HepG2 (cell line): Measurements from ENCODE around the gene CLPSL2. TPM values are rescaled to one million over a fixed set of nuclear protein-coding genes. Genes with fewer than 3 reads are reported as not detected.

Experiments used
- FOXM1 ChIP-seq: sonication (generic); formaldehyde crosslinking; IDR thresholded peaks from 2 replicates; pipeline ENCODE4 v1.5.0; 2020; ENCODE audit warnings: missing genetic modification reagents
- NR1H2 ChIP-seq: sonication (generic); formaldehyde crosslinking; IDR thresholded peaks from 2 replicates; pipeline ENCODE4 v1.8.1; 2022; ENCODE audit warnings: low read depth, missing genetic modification reagents, borderline replicate concordance
- TOE1 ChIP-seq: sonication (generic); formaldehyde crosslinking; IDR thresholded peaks from 2 replicates; pipeline ENCODE4 v1.4.0; 2020; ENCODE audit warnings: mild to moderate bottlenecking, missing genetic modification reagents
- ZFX ChIP-seq: sonication (generic); formaldehyde crosslinking; IDR thresholded peaks from 2 replicates; pipeline ENCODE4 v1.4.0; 2020; ENCODE audit warnings: mild to moderate bottlenecking, low read depth, missing genetic modification reagents, moderate library complexity
- ZNF556 ChIP-seq: sonication (generic); formaldehyde crosslinking; IDR thresholded peaks from 2 replicates; pipeline ENCODE4 v1.4.0; 2020; ENCODE audit warnings: mild to moderate bottlenecking, missing genetic modification reagents, borderline replicate concordance
- ZNF879 ChIP-seq: sonication (generic); formaldehyde crosslinking; IDR thresholded peaks from 2 replicates; pipeline ENCODE4 v1.8.1; 2023; ENCODE audit warnings: missing genetic modification reagents
- polyA plus RNA-seq, 8 experiments: library from polyadenylated mRNA; depleted of rRNA in 3 of 8; stranded (reverse) in 7 of 8; unstranded in 1 of 8; fragments of >200 nt; fragmentation: Illumina TruSeq in 4 of 8; extraction: Trizol in 4 of 8; gene quantifications; 2 replicates each; pipeline versions ENCODE4 v1.2.1 to v1.2.3, GENCODE V29; 2011 to 2016; ENCODE audit warnings: low read depth in 4 of 8, missing spikeins in 1 of 8, mixed read lengths in 1 of 8; ENCODE audit not compliant: insufficient read depth in 1 of 8
- total RNA-seq, 5 experiments: library from RNA; depleted of rRNA; stranded (reverse); fragments of >200 nt; fragmentation: Illumina TruSeq; extraction: Trizol; gene quantifications; 2 replicates each; pipeline ENCODE4 v1.2.3, GENCODE V29; 2016; ENCODE audit warnings: low read depth in 1 of 5
- TF ChIP-seq, protein P1 (sequence below): sonication (generic); formaldehyde crosslinking; IDR thresholded peaks from 2 replicates; pipeline ENCODE4 v1.8.0; 2022; ENCODE audit warnings: mild to moderate bottlenecking, missing genetic modification reagents, borderline replicate concordance
- TF ChIP-seq, protein P2 (sequence below), 2 experiments: sonication (generic) in 1 of 2; formaldehyde crosslinking in 1 of 2; IDR thresholded peaks; 2 replicates each; pipeline versions ENCODE4 v1.4.0 to v1.6.1; 2018 to 2020; ENCODE audit warnings: missing genetic modification reagents in 2 of 2, borderline replicate concordance in 1 of 2, low read depth in 1 of 2, mild to moderate bottlenecking in 1 of 2, missing biosample characterization in 1 of 2
- TF ChIP-seq, protein P3 (sequence below): sonication (generic); formaldehyde crosslinking; IDR thresholded peaks from one replicate; pipeline ENCODE4 v1.5.1; 2020; ENCODE audit warnings: mild to moderate bottlenecking, missing genetic modification reagents; ENCODE audit errors: not compliant biosample characterization
- TF ChIP-seq, protein P4 (sequence below): sonication (generic); formaldehyde crosslinking; IDR thresholded peaks from 2 replicates; pipeline ENCODE4 v1.4.0; 2020; ENCODE audit warnings: mild to moderate bottlenecking, missing genetic modification reagents

Gene CLPSL2
- total and polyA plus RNA-seq, 2 of the 13 experiments (the other 11 are each of a cell fraction or from before 2014, with no cell fraction given) = not detected

DNA sequence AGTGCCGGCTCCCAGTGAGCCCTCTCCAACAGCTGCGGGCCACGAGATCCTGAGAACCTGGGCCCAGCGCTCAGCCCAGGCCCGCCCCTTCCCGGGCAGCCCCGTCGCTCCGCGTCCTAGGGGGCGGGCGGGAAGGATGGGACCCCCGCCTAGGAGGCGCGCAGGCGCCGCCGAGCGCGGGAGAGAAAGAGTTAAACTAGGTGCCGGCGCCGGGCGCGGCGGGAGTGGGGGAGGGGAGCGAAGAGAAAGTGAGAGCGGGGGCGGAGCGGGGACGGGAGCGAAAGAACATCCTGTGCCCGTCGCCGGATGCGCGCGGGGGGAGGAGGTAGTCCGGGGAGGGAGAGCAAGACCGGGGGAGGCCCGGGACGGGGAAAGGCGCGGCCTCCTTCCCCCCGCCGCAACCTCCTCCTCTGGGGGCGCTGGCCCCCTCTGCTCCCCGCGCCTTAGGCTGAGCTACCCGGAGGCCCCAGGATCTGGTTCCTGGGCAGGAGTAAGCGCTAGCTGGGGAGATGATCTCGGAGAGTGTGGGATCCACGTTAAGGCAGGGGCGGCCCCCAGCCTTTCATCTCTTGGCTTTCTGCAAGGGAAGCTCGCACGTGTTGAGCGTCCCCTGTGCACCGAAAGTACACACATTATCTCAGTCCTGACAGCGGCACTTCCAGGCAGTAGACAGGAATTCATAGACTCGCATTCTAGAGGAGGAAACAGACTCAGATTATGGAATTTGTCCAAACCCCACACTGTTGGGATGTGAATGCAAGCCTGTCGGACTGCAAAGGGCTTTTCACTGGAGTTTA, 44.5 kb upstream of the CLPSL2 start (continued):
- TF ChIP-seq ZNF556 (CRISPR knock-in tag) = peak; percentile 30; the same call in 1 of the 2 replicates
- TF ChIP-seq, protein P1, sequence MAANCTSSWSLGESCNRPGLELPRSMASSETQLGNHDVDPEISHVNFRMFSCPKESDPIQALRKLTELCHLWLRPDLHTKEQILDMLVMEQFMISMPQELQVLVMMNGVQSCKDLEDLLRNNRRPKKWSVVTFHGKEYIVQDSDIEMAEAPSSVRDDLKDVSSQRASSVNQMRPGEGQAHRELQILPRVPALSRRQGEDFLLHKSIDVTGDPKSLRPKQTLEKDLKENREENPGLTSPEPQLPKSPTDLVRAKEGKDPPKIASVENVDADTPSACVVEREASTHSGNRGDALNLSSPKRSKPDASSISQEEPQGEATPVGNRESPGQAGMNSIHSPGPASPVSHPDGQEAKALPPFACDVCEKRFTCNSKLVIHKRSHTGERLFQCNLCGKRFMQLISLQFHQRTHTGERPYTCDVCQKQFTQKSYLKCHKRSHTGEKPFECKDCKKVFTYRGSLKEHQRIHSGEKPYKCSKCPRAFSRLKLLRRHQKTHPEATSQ (CRISPR knock-in tag) = 0 out of 2 replicates have a peak, but pooled peaks have one; percentile 45
- TF ChIP-seq FOXM1 (CRISPR knock-in tag) = no peak
- TF ChIP-seq, protein P2, sequence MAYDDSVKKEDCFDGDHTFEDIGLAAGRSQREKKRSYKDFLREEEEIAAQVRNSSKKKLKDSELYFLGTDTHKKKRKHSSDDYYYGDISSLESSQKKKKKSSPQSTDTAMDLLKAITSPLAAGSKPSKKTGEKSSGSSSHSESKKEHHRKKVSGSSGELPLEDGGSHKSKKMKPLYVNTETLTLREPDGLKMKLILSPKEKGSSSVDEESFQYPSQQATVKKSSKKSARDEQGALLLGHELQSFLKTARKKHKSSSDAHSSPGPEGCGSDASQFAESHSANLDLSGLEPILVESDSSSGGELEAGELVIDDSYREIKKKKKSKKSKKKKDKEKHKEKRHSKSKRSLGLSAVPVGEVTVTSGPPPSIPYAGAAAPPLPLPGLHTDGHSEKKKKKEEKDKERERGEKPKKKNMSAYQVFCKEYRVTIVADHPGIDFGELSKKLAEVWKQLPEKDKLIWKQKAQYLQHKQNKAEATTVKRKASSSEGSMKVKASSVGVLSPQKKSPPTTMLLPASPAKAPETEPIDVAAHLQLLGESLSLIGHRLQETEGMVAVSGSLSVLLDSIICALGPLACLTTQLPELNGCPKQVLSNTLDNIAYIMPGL (CRISPR knock-in tag; IDR thresholded peaks at IDR 0.05; ENCODE audit: borderline replicate concordance in 1 of 2, low read depth in 1 of 2) = peak; percentile 75 to 84
- peak; percentile 85 for TF ChIP-seq ZFX (CRISPR knock-in tag)
- no peak for TF ChIP-seq ZNF879 (CRISPR knock-in tag)
- TF ChIP-seq, protein P3, sequence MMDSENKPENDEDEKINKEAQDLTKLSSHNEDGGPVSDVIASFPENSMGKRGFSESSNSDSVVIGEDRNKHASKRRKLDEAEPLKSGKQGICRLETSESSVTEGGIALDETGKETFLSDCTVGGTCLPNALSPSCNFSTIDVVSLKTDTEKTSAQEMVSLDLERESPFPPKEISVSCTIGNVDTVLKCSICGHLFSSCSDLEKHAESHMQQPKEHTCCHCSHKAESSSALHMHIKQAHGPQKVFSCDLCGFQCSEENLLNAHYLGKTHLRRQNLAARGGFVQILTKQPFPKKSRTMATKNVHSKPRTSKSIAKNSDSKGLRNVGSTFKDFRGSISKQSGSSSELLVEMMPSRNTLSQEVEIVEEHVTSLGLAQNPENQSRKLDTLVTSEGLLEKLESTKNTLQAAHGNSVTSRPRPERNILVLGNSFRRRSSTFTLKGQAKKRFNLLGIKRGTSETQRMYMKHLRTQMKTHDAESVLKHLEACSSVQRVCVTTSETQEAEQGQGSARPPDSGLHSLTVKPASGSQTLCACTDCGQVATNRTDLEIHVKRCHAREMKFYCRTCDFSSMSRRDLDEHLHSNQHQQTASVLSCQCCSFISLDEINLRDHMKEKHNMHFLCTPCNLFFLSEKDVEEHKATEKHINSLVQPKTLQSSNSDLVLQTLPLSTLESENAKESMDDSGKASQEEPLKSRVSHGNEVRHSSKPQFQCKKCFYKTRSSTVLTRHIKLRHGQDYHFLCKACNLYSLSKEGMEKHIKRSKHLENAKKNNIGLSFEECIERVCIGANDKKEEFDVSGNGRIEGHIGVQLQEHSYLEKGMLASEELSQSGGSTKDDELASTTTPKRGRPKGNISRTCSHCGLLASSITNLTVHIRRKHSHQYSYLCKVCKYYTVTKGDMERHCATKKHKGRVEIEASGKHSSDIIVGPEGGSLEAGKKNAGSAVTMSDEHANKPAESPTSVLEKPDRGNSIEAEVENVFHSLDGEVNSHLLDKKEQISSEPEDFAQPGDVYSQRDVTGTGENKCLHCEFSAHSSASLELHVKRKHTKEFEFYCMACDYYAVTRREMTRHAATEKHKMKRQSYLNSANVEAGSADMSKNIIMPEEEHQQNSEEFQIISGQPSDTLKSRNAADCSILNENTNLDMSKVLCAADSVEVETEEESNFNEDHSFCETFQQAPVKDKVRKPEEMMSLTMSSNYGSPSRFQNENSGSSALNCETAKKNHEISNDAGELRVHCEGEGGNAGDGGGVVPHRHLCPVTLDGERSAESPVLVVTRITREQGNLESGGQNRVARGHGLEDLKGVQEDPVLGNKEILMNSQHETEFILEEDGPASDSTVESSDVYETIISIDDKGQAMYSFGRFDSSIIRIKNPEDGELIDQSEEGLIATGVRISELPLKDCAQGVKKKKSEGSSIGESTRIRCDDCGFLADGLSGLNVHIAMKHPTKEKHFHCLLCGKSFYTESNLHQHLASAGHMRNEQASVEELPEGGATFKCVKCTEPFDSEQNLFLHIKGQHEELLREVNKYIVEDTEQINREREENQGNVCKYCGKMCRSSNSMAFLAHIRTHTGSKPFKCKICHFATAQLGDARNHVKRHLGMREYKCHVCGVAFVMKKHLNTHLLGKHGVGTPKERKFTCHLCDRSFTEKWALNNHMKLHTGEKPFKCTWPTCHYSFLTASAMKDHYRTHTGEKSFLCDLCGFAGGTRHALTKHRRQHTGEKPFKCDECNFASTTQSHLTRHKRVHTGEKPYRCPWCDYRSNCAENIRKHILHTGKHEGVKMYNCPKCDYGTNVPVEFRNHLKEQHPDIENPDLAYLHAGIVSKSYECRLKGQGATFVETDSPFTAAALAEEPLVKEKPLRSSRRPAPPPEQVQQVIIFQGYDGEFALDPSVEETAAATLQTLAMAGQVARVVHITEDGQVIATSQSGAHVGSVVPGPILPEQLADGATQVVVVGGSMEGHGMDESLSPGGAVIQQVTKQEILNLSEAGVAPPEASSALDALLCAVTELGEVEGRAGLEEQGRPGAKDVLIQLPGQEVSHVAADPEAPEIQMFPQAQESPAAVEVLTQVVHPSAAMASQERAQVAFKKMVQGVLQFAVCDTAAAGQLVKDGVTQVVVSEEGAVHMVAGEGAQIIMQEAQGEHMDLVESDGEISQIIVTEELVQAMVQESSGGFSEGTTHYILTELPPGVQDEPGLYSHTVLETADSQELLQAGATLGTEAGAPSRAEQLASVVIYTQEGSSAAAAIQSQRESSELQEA = peak; percentile 88
- TF ChIP-seq, protein P4, sequence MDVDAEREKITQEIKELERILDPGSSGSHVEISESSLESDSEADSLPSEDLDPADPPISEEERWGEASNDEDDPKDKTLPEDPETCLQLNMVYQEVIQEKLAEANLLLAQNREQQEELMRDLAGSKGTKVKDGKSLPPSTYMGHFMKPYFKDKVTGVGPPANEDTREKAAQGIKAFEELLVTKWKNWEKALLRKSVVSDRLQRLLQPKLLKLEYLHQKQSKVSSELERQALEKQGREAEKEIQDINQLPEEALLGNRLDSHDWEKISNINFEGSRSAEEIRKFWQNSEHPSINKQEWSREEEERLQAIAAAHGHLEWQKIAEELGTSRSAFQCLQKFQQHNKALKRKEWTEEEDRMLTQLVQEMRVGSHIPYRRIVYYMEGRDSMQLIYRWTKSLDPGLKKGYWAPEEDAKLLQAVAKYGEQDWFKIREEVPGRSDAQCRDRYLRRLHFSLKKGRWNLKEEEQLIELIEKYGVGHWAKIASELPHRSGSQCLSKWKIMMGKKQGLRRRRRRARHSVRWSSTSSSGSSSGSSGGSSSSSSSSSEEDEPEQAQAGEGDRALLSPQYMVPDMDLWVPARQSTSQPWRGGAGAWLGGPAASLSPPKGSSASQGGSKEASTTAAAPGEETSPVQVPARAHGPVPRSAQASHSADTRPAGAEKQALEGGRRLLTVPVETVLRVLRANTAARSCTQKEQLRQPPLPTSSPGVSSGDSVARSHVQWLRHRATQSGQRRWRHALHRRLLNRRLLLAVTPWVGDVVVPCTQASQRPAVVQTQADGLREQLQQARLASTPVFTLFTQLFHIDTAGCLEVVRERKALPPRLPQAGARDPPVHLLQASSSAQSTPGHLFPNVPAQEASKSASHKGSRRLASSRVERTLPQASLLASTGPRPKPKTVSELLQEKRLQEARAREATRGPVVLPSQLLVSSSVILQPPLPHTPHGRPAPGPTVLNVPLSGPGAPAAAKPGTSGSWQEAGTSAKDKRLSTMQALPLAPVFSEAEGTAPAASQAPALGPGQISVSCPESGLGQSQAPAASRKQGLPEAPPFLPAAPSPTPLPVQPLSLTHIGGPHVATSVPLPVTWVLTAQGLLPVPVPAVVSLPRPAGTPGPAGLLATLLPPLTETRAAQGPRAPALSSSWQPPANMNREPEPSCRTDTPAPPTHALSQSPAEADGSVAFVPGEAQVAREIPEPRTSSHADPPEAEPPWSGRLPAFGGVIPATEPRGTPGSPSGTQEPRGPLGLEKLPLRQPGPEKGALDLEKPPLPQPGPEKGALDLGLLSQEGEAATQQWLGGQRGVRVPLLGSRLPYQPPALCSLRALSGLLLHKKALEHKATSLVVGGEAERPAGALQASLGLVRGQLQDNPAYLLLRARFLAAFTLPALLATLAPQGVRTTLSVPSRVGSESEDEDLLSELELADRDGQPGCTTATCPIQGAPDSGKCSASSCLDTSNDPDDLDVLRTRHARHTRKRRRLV (CRISPR knock-in tag) = peak; percentile 38; the same call in 1 of the 2 replicates
- TF ChIP-seq TOE1 (CRISPR knock-in tag) = no peak; the same call in 1 of the 2 replicates
- no peak for TF ChIP-seq NR1H2
